GM19372 (cell line): ENCODE measurements around the gene ZNF236.
"Not testable (repeated sequence)": the region's sequence is repeated elsewhere in the genome, so short reads cannot be mapped to it uniquely, and the experiment has no call there.

ENCODE experiments used
- ATAC-seq: cut with Tn5 transposase; IDR thresholded peaks from one replicate; pipeline ENCODE4 v1.9.1; 2021; ENCODE audit warnings: mild to moderate bottlenecking, low read depth, moderate library complexity; ENCODE audit not compliant: unreplicated experiment

The ZNF236 gene

GRCh38 chr18:76982841-76983583 lies 160.7 kb downstream of the ZNF236 start:
- peak; percentile 78 for ATAC-seq

GRCh38 chr18:76983613-76984051 lies 161.3 kb downstream of the ZNF236 start:
- no peak for ATAC-seq

DNA sequence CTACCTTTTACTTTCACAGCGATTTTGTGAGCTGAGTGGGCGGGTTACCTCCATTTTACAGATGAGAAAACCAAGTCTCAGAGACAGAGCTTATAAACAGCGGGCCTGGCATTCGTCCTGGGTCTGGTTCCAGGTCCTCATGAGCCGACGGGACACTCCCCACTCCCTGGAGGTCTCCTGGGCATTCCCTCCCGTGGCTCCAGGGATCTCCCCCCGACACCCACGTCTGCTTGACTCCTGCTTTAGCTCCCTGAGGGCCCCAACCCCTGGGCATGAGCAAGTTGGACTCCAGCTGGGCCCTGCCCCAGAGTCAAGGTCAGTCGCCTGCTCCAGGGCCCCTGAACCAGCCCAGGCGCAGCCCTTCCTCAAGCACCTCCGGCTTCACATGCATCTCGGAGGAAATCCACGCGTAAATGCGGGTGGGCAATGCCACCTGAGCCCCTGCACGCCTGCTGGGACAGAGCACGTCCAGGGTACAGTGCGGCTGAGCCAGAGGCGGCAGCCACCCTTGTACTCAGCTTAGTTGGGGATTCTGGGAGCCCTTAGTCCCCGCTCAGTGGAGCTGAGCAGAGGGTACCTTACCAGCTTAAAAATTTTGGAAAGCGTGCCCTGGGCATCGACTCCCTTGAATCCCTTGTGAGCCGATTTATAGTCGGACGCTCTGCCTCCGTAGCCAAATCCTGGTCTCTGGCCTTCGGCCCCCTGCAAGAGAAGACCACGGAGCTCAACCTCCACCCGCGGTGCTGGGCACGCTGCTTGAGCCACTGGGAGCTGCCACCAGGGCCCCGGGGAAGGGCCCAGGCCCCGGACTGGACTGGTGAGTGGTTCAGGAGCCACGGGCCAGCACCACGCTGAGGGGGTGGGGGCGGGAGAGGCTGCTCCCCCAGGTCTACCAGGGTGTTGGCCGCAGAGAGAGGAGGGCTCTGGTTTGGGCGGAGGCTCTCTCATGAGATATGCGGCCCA lies 162.1 kb downstream of the ZNF236 start:
- ATAC-seq: no peak

GRCh38 chr18:76985156-76985950 lies 163.0 kb downstream of the ZNF236 start:
- no peak for ATAC-seq

DNA sequence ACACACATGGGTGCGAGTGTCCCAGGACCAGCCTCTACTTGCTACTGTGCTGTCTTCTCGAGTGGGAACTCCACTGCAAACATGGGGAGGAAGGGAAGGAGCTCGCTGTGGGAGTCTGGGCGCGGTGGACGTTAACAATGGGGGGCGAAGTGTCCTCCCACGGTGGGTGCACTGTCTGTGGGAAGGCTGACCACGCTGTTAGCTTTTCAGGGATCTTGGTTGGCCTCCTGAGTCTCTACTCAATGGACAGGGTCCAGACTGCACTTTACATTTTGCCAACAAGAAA lies 163.5 kb downstream of the ZNF236 start:
- no peak for ATAC-seq

DNA sequence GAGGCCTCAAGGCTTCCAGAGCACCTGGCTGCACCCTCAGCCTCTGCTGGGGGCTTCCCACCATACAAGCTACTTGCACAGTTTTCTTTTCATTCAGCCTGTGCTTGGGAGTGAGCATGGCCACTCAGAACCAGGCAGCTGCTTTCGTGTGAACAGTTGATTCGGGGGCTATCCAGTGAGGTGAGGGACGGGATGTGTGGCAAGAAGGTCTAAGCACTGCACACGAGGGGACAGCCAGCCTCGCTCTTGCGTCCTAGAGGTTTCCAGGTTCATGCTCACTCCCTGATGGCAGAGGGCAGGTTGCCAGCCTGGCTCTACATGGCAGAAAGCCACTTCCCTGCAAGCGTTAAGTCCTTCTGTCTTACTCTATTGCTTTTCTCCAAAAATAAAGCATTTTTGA lies 164.0 kb downstream of the ZNF236 start:
- no peak for ATAC-seq

DNA sequence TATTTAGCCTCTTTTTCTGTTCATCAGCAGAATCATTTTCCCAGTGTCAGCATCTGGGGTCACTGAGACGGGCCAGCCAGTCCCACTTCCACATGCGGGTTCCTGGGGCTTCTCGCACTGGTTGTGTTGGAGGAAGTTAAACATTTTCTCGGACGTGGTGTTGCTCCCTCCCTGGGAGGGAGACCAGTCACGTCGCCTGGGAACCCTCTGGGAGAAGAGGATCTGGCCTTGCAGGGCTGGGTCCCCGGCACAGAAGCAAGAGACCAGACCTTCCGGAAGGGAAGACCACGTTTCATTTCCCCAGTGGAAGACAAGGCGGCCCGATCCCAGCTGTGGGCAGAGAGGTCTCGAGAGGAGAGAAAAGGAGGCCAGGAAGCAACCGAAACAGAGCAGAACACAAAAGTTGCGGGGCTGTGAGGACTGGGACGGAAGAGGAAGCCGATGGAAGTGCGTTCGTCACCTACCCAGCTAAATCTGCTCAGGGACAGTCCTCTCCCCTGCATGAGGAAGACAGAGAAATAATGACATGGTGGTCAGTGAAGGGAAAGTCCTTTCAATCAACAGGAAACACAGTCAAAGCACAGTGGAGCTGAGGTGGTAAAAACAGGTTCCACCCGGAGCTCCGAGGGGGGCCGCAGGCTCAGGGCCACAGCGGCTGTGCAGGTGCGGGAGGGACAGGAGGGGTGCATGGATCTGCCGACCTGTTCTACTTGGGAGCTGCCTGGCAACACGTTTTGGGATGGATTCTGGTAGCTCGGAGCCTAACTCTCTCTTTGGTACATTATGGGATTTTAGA lies 165.9 kb downstream of the ZNF236 start:
- ATAC-seq: no peak

DNA sequence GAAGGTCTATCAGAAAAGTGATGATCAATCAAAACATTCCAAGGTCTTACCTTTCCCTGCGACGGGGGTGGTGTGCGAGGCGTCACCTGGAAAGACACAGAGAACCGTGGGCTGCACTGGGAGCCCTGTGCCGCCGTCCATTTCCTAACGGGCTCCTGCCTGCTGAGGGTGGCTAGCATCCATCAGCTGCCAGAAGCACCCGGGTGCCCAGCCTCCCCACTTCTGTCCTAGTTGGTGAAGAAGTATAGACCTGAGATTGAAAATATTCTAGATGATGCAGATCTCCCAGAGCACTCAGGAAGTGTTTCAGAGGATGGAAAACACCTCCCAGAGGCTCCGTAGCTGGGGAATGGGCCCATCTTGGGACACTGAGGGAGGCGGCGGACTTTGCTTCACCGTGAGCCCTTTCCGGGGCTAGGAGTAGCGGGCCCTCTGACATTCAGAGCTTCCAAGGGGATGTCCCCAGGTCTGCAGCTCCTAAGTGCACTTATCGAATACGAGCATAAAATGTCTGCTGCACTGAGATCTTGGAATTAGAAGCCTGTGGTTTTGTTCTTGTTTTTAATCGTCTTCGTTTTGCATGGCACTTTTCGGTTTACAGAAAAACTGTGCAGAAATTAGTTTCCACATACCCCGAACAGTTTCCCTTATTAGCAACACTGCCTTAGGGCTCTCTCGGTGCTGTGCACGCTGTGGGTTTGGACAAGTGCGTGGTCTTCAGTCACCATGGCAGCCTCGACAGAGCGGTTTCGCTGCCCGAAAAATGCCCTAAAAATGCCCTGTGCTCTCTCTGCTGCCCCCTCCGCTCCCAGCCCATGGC lies 166.7 kb downstream of the ZNF236 start:
- ATAC-seq: no peak

GRCh38 chr18:76989647-76990190 lies 167.4 kb downstream of the ZNF236 start:
- ATAC-seq: no peak

DNA sequence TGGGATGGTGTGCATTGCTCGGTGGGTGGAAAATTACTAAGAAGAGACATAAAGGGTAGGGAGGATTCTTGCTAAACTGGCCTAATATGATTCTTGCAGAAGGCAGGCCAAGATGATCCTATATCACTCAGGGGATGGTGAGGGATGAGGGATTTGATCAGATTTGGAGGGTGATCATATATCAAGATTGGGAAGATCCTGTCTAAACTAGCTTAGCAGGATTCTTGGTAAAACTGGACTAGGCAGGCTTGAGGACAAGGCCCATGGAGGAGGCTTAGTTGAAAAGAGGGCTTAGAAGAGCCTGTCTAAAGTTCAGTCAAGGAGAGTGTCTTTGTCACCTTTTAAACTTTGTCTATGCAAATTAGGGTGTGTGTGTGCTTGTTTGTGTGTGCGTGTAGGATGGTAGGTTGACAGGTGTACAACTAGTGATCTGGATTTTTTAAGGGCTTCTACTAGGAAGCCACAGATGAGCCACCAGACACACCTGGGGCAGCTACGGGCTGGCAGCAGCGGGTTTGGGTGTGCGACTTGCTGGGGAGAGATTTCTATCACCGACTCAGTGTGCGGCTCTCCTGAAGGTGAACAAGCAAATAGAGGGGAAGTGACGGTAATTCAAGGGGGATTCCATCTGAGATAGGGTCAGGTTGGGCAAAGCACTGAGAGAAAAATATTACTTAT lies 168.1 kb downstream of the ZNF236 start:
- ATAC-seq: not testable (repeated sequence)

GRCh38 chr18:76991021-76991688 lies 168.8 kb downstream of the ZNF236 start:
- ATAC-seq: no peak

- ATAC-seq: no peak
Measured at GRCh38 chr18:76992226-76993084, 170.1 kb downstream of the ZNF236 start.

DNA sequence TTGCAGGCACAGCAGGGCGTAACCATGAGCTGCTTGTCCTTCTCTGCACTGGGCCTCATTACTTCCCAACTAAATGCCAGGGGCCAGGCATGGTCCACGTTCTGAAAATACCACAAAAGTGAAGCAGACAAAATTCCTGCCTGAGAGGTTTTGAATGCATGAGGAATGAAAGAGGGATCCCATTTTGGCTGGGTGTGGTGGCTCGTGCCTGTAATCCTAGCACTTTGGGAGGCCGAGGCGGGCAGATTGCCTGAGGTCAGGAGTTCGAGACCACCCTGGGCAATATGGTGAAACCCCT lies 170.7 kb downstream of the ZNF236 start:
- ATAC-seq: no peak

DNA sequence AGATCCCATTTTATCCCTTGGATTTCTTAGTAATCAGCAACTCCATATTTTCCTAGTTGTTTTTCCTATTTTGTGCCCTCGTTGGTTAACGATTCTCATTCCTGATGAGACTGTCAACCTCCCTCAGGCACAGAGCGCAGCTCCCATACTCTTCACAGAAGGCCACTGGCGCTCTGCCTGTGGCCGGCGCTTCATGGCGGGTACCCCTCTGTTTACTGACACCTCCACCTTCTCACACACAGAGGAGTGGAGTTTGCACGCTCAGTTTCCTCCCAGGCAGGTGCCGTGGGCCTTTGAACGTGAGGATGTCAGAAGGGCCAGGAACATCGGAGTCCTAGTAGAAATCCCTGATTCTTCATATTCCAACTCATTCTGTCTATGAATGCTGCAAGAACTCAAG lies 171.2 kb downstream of the ZNF236 start:
- no peak for ATAC-seq

DNA sequence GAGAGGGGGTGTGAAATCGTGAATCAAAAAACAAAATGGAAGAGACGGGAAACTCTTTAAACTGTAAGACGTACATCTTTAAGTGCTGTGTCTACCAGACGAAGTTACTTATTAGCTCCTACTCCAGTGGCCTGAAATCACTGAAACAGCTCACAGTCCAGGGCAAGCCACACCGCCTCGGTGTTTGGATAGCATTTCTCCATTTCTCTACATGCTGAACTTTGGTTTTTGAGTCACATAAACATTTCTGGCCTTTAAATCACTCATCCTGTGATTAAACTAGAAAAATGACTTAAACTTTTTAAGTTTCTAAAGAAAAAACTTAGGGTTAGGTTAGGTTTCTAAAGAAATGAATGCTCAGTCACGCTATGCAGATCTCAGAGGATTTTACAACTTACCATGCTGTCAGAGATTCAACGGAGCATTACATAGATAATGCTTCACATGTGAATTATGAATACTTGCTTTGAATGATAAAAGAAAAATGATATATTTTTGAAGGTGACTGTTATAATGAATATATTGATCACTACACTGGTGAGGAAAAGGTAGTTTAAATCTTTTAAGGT lies 171.8 kb downstream of the ZNF236 start:
- no peak for ATAC-seq

GRCh38 chr18:76995896-76996295 lies 173.5 kb downstream of the ZNF236 start:
- no peak for ATAC-seq

- no peak for ATAC-seq
Measured at GRCh38 chr18:76996429-76996828, 174.1 kb downstream of the ZNF236 start.
